Upper lobe of right lung (tissue), 1 donor: ENCODE data around the gene PRSS38. TPM values are rescaled to one million over a fixed set of nuclear protein-coding genes. Genes with fewer than 3 reads are reported as not detected.

Experiments
- ATAC-seq: fragments of 200-7000 bp; cut with Tn5 transposase; one replicate; pipeline ENCODE4 v1.9.1; 2020; ENCODE audit warnings: mild to moderate bottlenecking, moderate library complexity
- DNase-seq: peaks from one replicate; pipeline ENCODE4 v3.0.0-alpha.2; 2020
- H3K27ac ChIP-seq: fragments of 200-600 bp; one replicate; pipeline ENCODE4 v1.8.0; 2022
- H3K27me3 ChIP-seq: fragments of 200-600 bp; one replicate; pipeline ENCODE4 v1.8.0; 2022; ENCODE audit warnings: mild to moderate bottlenecking
- H3K36me3 ChIP-seq: fragments of 200-600 bp; one replicate; pipeline ENCODE4 v1.8.0; 2022
- H3K4me1 ChIP-seq: fragments of 200-600 bp; one replicate; pipeline ENCODE4 v1.8.0; 2022
- H3K4me3 ChIP-seq: fragments of 200-600 bp; one replicate; pipeline ENCODE4 v1.8.0; 2022; ENCODE audit warnings: mild to moderate bottlenecking
- H3K9me3 ChIP-seq: fragments of 200-600 bp; one replicate; pipeline ENCODE4 v1.8.0; 2022
- CTCF ChIP-seq: fragments of 200-600 bp; IDR thresholded peaks from one replicate; pipeline ENCODE4 v1.8.0; 2022; ENCODE audit warnings: antibody characterized with exemption
- intact Hi-C: fragments of 100-400 bp; cut with DNase I; formaldehyde crosslinking; loops from one replicate; pipeline ENCODE4 v1.11.0; 2022
- total RNA-seq: library from RNA; stranded (reverse); fragmentation: NEBNext Ultra II Directional; extraction: Animal tissue kit (Norgen Biotek cat#: 25700); gene quantifications from one replicate; pipeline ENCODE4 v1.2.1, GENCODE V29; 2021
- donor health status: DM: no; HTN: yes; CAD: no; lungs with severe emphysema.

The PRSS38 gene
- total RNA-seq, 1 donor from 2014 or later = not detected

GRCh38 chr1:227894831-227895451, 79.5 kb downstream of the PRSS38 start:
- Histone ChIP-seq H3K9me3 (no peaks in the 10 kb centered on the region), H3K4me3 (no peak overlapping the region), H3K27ac (no peak overlapping the region), H3K36me3 (no peaks in the 10 kb centered on the region), H3K4me1 (no peaks in the 10 kb centered on the region), H3K27me3 (no peaks in the 10 kb centered on the region)
- no peak for TF ChIP-seq CTCF
- intact Hi-C loops = no loop called here
- no peak for ATAC-seq
- DNase-seq = no peak

Other genes with a start within 250 kb of the PRSS38 start
- 15.1 TPM for gene JMJD4, start 80.4 kb upstream of the PRSS38 start, total RNA-seq
- gene SNAP47, start 80.2 kb upstream of the PRSS38 start, total RNA-seq = 27.7 TPM
- 10.2 TPM for gene WNT9A, start 132.3 kb downstream of the PRSS38 start, total RNA-seq
- 10.1 TPM for gene WNT3A, start 191.3 kb downstream of the PRSS38 start, total RNA-seq